SK-N-SH treated with all-trans-retinoic acid at 6 μM for 48 hours (cell line): Measurements from ENCODE around the gene TBCD.

ENCODE experiments used
- ESRRG ChIP-seq: fragments of 250-450 bp; sonication (Bioruptor Pico); IDR thresholded peaks from 2 replicates; pipeline ENCODE4 v1.6.1; 2021; ENCODE audit warnings: mild to moderate bottlenecking
- OSR1 ChIP-seq: fragments of 250-450 bp; sonication (Bioruptor Pico); IDR thresholded peaks from 2 replicates; pipeline ENCODE4 v1.8.0; 2022; ENCODE audit warnings: moderate library complexity, mild to moderate bottlenecking, inconsistent platforms
- RARB ChIP-seq: fragments of 250-450 bp; sonication (Bioruptor Pico); IDR thresholded peaks from 2 replicates; pipeline ENCODE4 v1.8.0; 2021; ENCODE audit warnings: mild to moderate bottlenecking, moderate library complexity
- ZNF565 ChIP-seq: fragments of 450-650 bp; formaldehyde crosslinking; conservative IDR thresholded peaks from 2 replicates; pipeline ENCODE4 v1.5.0; 2020; ENCODE audit warnings: low read depth, mild to moderate bottlenecking, moderate library complexity
- ZNF8 ChIP-seq: fragments of 450-650 bp; formaldehyde crosslinking; IDR thresholded peaks from 2 replicates; pipeline ENCODE4 v1.5.0; 2020; ENCODE audit warnings: mild to moderate bottlenecking, moderate library complexity

GRCh38 chr17:82740906-82741759, 10.7 kb upstream of the TBCD start:
- no peak for TF ChIP-seq ESRRG (CRISPR knock-in tag)
- no peak for TF ChIP-seq ZNF565 (CRISPR knock-in tag)
- TF ChIP-seq ZNF8, result no peak
- no peak for TF ChIP-seq OSR1 (CRISPR knock-in tag)
- no peak for TF ChIP-seq RARB (CRISPR knock-in tag)
